GM19240 (cell line): Measurements from ENCODE around the gene CDK3.

Experiments
- DNase-seq: peaks from one replicate; pipeline ENCODE4 v3.0.0; 2011; ENCODE audit warnings: low spot score; ENCODE audit not compliant: insufficient read length

The CDK3 gene

DNA sequence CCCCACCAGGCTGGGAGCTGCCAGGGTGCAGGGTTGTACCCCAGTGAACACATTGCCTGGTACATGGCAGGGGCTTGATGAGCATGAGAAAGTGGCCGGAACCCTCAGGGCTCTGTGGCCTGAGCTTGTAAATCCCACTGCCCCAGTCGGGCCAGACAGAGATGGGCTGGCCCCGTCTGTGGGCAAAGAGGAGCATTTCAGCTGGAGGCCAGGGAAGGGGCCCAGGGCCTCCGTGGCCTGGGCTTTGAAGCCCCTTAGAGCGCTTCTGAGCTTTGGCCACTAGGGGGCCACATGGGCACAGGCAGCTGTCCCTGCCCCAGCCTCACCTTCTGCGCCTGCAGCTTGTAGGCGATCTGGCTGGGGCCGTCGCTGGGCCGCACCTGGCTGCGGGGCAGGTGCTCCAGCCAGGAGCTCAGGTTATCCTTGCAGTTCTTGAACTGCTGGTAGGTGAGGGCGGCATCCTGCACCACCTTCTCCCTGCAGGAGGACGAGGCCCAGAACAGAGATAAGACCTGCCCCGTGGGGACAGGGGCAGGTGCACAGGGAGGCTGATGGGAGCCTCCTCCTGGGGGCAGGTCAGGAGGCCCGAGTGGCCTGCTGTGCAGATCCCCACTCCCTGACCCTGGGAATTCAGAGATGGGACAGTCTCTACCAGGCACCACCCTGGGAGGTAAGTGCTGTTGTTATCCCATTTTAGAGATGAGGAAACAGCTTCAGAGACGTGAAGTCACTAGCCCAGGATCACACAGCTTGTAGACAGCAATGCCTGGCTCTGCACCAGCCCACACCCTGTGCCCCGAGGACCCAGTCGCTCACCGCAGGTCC is 13.7 kb downstream of the CDK3 start:
- DNase-seq = peak; percentile 98

DNA sequence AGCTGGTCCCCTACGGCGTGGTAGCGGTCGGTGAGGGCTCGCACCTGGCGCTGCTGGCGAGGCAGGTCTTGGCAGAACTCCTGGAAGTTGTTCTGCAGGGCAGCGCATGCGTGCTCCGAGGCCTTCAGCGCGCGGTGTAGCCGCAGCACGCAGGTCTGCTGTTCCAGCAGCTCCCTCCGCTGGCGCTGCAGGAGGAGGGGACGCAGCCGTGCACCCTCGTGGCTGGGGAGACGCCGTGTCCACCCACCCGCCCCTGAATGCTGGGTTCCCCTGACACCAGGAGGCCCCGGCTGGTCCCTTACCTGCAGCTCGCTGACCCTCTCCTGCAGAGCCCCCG is 14.2 kb downstream of the CDK3 start:
- no peak for DNase-seq

DNA sequence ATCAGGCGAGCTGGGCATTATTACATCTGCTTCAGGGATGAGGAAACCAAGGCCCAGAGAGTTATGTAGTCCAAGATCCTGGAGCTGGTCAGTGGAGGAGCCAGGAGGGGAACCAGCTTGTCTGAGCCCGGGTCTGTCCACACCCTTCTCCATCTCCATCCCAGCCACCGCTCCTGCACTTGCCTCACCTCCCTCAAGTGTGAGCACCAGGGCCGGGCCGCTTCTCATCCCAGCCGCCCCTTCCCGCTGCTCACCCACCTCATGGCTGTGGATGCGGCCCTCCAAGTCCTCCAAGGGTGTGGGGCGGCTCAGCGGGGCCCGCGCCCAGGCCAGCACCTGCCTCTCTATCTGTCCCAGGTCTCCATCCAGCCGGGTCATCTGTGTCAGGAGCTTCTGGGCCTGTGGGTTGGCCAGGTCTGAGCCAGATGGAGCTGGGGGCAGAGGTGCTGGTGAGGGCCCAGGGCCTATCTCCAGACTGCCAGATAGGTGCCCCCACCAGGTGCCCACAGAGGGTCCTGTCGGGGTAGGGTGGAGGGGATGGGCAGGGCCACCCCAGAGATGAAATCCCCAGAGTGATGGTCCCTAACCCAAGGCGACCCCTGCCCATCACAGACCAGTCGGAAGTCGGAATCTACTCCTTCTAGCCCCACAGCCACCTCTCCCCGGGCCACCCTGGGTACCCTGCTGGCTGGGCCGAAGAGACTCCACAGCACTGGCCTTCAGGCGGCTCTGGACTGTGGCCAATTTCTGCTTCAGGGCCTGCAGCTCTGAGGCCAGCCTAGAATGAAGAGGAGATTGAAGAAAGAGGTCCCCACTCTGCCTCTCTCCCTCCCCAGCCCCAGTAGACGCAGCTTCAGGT is 17.1 kb downstream of the CDK3 start:
- no peak for DNase-seq

DNA sequence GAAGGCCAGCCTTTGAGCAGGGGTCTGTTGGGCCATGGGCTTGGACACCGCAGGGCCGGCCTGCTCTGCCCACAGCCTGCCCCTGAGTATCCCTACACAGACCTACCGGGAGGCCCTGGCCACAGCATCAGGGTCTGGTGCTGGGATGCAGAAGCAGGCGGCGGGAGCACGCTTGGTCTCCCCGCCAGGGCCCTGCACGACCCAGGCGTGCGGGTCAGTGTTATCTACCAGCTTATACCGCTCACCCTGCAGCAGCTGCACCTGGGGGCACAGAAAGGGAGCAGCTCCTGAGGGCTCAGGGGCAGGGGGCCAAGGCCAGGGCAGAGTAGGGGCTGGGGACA is 17.7 kb downstream of the CDK3 start:
- DNase-seq = no peak

DNA sequence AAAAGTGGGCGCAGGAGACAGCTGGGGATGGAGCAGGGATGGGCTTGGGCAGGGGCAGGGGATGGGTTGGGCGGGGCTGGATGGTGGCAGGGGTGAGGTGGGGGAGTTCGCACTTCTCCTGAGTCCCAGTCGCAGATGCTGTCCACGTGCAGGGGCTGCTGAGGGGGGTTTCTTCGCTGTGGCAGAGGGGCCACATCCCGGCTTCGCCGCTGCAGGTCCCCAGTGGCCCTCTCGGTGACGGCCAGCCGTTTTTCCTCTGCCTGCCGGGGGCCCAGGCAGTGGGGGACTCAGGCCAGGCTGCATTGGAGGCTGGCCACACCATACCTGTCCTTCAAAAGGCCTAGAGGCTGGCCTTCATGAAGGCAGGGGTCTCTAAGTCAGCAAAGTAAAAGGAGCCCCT is 18.1 kb downstream of the CDK3 start:
- no peak for DNase-seq

DNA sequence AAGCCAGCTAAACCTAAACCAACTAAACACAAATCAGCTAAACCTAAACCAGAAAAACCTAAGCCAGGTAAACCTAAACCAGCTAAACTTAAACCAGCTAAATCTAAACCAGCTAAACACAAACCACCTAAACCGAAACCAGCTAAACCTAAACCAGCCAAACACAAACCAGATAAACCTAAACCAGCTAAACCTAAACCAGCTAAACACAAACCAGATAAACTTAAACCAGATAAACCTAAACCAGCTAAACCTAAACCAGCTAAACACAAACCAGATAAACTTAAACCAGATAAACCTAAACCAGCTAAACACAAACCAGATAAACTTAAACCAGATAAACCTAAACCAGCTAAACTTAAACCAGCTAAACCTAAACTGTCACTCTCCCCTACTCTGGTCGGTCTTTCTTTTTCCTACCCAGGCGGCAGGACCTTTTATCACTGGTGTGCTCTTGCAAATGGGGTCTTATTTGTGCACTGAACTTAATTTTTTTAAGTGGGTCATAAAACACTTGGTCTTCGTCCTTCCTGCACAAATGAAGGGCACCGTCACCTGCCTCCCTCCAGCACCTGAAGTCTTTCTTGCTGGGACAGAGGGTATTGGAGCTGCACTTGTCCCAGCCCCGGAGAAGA is 19.3 kb downstream of the CDK3 start:
- no peak for DNase-seq

DNA sequence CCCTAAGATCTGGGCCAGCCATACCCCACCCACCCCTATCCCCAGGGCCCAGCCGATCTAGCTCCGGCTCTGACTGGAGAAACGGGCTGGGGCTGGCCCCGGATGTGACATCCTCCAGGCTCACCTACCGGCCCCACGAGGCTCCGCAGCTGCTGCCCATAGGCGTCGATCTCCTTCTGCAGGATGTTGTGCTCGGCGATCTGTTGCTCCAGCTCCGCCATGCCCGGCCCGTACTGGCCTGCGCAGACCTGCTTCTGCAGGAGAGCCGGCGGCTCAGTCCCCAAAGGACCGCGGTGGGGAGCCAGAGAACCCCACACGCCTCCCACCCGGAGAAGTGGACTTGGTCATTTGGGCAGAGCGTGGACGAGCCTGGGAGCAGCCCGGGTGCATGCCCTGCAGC is 21.6 kb downstream of the CDK3 start:
- no peak for DNase-seq

DNA sequence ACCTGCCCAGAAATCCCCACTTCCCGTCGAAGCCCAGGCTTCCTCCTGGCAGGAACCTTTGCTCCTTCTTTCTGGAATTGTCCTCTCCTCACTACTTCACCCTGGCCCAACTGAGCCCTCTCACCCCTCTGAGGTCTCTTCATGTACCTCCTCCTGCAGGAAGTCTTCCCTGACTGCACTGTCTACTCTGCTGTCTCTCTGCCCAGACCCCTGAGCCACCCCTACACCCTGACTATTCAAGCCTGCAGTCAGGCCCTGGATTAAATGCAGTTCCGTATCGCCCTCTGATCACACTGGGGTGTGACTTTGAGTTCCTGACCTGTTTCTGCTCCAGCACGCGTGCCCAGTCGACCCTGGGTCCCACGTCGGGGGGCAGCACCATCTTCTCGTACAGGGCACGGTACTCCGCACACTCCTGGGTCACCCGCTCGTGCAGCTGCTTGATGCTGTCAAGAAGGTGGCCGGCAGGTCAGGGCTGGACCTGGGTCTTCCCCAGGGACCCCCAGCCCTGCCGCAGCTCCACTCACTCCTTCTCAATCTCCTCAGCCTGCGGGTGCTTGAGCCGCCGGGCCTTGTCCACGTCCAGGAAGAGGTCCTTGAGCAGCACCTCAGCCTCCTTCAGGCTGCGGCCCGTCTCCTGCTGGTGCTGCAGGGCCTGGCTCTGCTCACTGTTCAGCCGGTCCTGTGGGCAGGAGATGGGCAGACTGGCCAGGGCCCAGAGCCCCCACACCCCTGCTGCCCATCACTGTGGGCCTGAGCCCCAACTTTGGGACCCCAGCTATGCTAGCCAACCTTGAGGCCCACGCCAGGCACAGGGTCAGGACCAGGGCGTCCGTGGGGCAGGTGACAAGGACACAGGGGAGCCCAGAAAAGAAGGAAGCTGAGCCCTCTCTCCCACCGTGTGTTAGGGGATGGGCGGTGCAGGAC is 22.6 kb downstream of the CDK3 start:
- DNase-seq = no peak

DNA sequence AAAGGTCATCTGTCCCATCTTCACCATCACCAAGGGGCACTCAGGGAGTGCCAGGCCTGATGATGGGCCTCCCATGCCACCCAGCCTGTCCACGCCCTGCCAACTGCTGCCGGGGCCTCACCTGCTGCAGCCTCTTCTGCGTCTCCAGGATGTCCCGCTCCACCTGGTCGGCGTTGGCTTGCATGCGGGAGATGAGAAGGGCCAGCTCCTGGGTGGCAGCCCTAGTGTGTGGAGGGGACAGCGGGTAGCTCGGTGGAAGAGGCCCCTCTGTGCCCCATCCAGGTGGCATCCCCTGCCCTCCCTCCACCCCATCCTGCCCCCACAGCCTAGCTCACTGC is 23.2 kb downstream of the CDK3 start:
- no peak for DNase-seq

DNA sequence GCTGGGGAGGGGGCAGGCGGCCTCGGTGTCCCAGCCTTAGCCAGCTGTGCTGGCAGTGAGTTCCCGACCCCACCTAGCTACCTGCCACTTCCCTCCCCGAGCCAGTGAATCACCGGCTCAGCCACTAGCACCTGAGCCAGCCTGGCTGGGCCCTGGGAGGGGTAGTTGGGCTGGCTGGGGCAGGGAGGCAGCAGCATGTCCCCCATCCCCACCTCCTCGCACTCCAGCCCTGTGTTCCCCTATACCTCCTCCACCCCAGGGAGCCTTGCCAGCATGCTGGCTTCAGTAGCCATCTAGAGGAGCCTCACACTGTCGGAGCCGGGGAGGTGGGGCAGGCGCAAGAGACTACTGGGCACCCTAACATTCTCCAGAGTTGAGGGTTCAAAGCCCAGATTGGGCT is 23.7 kb downstream of the CDK3 start:
- DNase-seq = no peak

DNA sequence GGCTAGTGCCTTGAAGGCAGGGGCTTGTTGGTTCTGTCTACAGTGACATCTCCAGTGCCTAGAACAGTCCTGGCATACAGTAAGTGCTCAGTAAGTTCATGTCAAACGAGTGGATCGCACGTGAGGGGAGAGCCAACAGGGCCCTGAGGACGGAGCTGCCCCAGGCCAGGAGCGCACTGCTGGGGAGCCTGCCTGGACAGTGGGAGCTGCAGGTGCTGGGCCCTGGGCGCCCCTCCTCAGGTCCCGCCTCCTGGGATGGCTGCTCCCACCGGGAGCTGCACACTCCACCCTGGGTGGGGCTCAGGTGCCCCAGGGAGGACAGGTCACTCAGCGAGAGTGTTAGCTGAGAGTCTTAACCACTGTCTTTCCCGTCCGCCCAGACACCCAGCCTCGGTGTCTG is 24.6 kb downstream of the CDK3 start:
- DNase-seq = no peak

DNA sequence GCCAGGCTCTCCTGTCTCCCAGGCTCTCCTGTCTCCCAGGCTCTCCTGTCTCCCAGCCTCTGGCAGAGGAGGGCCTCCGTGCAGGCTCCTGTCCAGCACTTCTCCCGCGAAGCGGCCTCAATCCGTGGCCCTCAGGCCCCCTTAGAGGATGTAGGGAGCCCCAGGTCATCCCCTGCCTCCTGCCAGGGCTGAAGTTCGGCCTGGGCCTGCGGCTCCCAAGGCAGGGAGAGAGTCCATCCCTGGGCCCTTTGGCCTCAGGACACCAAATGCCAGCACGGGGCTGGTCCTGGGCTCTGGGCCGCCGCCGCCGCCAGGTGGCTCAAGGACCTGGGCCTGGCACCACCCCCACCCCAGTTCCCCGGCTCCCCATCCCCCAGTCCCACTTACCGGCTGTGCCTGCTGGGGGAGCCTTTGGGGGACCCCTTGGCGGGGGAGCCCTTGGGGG is 26.1 kb downstream of the CDK3 start:
- no peak for DNase-seq

DNA sequence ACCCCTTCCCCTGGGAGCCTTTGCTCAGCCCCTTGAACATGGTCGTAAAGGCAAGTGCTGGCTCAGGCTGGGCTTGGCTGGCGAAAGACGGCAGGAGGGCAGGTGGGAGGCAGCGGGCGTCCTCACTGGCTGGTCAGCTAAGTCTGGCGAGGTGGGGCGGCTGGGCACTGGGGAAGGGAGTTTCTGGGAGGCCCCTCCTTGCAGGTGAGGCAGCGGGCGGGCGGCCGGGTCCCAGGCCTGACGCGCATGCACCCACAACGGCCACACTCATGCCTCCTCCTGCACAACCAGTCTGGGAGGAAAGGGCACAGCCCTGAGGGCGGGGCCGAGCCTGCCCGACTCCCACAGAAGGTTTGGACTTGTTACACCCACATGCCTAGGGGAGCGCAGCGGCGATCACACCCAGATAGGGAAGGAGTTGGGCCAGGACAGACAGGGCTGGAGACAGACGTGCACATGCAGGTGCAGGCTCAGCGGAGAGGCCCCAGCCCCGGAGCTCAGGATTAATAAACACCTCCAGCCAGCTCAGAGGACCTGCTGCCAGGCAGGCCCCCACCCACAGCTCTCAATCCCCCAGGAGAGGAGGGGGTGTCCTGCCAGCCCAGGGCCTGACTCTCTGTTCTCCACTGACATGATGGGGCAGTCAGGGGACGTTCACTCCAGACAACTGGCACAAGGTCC is 26.6 kb downstream of the CDK3 start, which contains the start of gene EVPL:
Gene EVPL, minus strand, starts transcription at position 148 of the 681 bp plus-strand sequence. Its CDS starts 108 bp downstream, at position 40.
- DNase-seq = no peak

DNA sequence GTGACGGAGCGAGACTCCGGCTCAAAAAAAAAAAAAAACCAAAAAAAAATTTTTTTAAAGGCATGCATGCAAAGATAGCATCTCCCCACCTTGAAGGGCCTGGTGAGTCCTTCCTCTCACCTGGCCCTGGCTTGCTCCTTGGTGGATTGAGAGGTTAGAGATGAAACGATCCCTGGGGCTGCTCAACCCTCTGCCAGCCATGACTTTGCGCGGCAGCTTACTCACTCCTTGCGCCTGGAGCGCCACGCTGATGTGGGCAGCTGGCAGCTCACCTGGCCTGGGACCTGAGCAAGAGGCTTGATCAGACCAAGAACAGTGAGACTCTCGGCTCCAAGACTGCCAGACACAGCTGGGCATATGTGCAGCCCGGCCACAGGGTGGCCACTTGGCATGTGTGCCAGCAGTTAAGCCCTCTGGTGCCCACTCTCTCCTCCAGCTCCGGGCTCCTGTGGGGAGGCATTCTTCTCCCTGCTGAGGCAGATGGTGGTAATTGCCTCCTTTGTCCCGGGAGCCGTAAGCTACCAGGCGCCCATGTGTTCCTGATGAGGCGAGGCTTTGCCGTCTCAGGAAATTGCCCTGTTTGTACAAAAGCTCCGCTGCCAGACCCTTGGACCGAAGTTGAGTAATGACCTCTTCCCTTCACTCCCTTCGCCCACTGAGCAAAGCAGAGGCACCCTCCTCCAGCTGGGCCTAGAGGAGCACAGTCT is 31.6 kb downstream of the CDK3 start:
- no peak for DNase-seq

DNA sequence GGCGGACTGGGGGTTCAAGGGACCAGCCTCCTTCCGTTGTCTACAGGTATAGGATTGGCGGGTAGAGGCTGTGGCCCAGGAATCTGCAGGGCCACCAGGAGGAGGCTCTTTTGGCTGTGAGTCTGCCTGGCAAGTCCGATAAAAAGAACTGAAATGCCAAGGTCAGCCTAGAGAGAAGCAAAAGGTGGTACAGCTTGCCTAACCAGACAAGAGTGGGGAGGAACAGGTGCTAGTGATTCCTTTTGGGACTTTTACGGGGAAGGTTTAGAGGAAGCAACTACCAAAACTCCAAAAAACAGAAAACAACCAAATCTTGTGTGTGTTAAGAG is 32.1 kb downstream of the CDK3 start:
- DNase-seq = no peak

DNA sequence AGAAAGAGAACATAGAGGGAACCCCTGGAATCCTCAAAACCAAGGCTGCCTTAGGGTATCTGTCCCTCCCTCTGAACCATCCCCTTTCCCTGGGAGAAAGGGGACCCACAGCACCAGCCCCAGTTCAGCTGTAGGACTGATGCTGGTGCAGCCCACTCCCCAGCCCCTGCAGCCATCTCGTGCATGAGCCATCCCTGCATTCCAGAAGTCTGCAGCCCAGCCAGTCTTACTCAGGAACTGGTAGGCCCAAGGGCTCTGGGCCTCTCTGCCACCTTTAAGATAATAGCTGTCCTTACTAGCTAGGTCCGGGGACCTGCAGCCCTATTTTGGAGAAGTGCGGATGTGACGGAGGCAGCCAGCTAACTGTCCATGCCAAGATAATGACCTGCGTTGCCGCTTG is 32.5 kb downstream of the CDK3 start:
- DNase-seq = no peak

DNA sequence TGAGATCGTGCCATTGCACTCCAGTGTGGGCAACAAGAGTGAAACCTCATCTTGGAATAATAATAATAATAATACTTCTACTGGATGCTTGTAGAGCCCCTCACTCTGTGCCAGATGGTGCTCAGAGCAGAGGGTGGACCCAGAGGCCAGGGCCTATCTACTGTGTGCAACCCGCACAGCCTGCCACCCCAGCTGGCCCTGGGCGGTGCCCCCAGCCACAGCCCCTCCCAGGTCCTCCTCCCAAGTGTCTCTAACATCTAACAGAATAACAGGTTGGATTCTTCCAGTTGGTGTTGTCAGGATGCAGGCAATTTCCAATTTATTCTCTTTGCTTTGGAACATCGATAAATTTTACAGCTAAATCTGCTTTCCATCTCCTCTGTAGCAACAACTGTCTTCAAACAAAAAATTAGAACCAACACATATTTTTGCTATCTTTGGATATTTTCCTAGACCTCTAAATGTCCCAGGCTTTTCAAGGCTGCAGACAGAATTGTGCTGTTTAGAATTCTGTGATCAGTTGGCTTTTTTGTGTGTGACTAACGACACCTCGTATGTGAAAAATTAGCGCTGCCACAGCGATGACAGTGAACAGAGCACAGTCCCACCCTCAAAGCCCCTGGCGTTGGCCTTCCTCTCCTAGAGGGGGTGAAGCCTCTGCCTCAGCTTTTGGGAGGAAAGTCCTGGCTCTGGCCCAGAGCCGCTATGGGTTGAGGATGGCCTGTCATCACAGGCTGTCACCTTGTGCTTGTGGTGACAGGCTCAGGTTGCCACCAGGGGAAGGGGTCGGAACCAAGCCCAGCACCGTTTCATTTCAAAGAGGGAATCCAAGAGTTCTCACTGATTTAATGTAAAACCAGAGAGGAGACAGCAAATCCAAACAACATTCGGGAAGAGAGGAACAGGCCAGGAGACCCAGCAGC is 34.0 kb downstream of the CDK3 start:
- DNase-seq = no peak

DNA sequence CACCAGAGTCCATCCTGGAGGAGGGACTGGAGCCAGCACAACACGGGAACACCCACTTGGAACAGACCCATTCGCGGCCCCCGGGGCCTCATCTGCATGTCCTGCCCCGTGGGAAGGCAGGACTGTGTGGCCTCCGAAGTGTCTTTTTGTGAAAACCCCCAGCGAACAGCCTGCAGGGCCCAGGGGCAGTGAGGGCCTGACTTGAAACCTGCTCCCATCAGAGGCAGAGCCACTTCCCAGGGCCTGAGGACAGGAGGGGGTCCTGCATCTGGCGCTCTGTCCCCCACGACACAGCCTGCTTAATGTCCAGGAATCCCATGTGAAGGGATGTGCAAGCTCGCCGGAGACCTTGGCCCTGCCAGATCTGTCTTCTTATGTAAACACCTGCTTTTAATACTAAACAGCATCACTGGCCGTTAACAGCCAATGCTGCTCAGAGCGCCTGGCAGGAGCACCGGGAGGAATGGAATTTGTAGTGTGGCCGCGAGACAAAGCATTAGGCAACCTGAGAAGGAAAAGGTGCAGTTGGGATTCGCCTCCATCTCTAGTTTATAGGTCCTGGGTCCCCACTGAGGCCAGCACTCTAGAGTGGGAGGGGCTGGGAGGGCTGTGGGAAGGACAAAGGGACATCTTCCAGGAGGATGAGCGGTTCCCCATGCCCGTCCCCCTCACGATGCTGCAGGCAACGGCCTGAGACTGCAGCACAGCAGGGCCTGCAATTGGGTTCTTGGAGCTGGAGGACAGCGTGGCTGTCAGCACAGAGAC is 36.0 kb downstream of the CDK3 start:
- no peak for DNase-seq
